GM21381 (cell line): ENCODE results near the gene UNC5B.

Experiments used
- ATAC-seq: cut with Tn5 transposase; IDR thresholded peaks from one replicate; pipeline ENCODE4 v1.9.1; 2021; ENCODE audit warnings: mild to moderate bottlenecking, moderate library complexity; ENCODE audit not compliant: unreplicated experiment

Gene UNC5B

GRCh38 chr10:71239131-71239915 lies 27.0 kb downstream of the UNC5B start:
- ATAC-seq = no peak

DNA sequence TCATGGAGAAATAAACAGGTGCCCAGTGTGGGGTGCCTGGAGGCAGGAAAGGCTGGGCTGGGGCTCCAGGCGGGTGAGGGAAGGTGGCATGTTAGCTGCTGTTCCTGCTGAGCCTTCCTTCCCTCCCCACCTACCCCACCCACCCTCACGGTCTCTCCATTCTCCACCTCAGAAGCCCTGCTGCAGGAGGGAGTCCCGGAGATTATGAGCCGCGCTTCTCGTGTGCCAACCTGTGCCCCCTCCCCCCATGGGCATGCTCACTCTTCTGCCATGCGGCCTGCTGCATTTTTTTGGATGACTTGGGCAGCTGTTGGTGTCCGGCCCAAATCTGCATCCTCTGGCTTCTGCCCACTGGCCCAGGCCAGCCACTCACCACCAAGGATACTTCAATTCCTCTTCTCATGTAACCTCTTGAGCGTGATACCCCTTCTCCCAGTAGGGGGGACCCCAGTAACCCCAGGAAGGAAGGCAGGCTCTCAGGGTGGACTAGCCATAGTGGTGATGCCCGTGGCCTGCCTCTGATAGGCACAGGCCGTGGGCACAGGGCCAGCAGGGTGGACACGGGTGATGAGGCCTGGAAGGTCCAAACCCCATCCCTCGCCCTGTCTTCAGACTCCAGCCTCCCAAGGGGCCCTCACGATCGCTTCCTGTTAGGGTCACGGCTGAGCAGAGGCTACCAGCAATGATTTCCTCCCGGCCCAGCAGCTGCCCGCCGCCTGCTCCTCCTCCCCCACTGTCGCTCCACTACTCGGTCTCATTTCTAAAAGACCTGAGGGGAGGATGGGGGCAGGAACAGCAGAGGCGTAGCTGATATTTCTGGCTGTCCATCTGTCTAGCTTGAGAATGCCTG lies 27.8 kb downstream of the UNC5B start:
- ATAC-seq = no peak

DNA sequence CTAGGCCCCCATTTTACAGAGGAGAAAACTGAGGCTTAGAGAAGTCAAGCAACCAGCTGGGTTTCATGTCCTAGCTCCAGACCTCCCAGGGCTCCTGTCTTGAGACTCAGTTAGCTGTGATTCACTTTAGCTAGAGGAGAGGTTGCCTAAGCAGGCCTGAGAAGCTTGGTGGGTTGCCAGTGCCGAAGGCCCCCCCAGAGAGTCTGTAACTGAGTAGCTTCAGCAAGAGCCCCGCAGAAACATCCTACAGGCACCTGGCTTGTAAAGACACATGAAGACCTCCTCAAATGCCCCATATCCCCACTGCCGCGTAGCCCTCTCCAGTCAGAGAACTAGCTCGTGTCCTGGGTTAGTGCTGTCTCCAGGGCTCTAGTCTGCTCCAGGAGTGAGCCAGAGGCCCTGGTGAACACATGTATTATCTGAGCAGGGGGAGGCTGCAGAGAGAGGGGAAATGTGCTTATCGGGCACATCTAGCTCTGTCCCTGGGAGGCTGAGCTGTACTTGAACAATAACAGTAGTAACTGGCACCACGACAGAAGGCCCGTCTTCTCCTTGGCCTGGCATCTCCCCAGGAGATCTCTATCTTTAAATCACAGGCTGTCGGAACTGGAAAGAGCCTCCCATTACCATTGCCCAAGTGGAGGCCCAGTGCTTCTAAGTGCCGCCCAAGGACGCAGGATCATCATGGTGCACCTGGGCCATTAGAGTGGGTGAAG lies 28.9 kb downstream of the UNC5B start:
- ATAC-seq = no peak

GRCh38 chr10:71241830-71242621 lies 29.7 kb downstream of the UNC5B start:
- ATAC-seq = no peak

DNA sequence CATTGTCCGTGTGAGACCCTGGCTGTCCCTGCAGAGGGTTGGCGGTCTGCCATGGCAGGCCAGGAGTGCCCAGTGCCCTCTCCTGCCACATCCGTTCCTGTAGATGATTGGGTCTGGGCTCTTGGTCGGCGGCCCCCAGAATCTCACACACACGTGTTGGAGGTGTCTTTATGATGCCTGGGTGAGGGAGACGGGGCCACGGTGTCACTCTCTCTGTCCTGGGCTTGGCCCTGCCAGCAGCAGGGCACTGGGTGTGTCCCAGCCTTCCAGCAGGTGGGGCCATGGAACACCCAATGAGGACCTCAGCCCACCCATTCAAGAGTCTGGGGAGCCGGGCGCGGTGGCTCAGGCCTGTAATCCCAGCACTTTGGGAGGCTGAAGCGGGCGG lies 30.2 kb downstream of the UNC5B start:
- ATAC-seq = no peak

DNA sequence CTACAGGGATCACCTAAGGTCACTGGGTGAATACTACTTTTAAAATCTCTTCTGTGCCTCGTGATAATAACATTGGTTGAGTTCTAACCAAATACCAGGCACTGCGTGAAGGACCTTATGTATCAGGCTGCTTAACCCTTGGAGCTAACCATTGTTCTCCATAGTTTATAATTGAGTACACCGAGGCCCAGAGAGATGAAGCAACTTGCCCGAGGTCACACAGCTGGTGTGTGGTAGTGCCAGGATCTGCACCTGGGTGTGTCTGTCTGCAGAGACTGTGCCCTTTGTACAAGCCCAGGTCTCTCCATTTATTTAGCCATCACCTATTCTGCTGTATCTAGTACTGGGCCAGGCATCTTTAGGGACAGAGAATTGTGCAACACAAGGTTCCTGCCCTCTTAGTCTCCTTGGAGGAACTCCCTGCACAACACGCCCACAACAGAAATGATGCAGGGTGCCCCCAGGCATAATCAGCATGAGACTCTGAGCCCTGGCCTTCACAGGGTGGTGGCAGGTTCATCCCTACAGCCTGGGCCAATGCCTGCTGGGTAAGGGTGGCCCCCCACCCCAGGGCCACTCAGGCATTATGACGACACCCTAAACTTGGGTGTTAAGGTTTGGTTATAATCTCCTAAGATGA lies 31.5 kb downstream of the UNC5B start:
- no peak for ATAC-seq

DNA sequence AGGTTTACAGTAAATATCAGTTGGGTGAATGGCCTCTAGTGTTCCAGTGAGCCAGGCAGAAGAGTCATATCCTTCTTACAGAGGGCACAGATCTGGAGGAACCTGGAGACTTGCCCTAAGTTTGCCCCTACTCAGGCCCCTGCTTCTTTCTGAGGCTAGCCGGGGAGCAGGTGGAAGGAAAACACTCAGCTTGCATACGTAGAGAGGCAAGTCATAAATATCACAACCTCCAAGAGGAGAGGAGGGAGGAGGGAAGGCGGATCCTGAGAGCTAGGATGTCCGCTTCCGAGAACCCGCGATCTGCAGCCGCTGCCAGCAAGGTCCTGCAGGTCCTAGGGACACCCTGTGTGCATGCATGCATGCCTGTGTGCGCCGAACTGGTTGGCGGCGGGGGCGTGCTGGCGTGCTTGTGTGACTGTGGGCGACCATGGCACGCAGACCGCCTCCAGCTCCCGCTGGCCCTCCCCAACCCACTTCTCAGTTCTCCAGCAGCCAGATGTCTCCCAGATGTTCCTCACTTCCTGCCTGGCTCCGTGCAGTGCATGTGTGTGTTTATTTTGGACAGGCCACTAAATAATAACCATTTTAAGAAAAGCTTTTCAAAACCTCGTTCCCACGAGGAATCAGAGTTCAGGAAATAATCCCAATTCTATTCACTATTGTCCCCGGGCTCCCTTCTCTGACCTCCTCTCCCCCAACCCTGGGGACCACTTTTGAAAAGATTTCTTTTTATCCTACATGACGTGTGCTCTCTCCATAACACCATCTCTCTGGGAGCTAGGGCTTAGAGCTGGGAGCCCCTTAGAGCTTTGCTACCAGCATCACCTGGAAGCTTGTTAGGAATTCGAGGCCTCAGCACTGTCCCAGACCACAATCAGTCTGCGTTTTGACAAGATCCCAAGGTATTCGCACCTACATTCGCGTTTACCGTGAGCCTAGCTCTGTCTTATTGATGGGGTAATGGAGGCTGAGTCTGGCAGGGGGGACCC lies 32.4 kb downstream of the UNC5B start:
- ATAC-seq = no peak

GRCh38 chr10:71245420-71246325 lies 33.3 kb downstream of the UNC5B start:
- no peak for ATAC-seq

DNA sequence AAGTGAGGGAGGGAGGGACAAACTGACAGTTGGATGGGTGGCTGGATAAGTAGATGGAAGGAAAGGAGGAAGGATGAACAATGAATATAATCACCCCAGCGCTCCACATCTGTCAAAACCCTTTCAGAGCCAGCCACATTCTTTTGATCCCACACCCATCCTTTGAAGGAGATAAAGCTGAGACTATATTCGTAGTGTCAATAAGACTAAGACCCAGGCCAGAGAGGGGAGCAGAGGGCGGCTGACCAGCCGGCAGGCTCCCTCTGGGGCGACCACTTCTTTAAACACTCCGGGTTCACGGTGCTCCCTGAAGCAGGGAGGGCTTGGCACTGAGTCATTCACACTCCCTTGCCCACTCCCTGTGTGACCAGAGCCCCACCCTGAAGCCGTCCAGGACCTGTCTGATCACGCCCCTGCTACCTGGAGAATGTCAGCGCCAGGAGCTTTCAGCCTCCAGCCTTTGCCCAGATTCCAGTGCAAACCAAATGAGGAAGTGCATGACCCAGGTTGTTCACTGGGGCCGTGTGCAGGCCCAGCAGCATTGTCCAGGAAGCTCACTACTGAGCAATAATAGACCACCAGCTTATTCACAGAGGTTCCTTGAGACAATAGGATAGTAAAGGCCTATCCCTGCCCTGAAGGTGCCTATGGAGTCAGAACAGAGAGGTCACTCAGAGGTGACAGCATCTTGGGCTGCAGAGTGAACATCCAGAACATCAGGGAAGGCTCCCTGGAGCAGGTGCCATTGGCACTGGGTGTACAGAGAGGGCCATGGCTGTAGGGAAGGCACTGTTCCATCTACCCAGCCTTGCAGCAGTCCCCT lies 34.4 kb downstream of the UNC5B start:
- ATAC-seq = no peak

GRCh38 chr10:71247414-71247705 lies 35.0 kb downstream of the UNC5B start:
- ATAC-seq = no peak

DNA sequence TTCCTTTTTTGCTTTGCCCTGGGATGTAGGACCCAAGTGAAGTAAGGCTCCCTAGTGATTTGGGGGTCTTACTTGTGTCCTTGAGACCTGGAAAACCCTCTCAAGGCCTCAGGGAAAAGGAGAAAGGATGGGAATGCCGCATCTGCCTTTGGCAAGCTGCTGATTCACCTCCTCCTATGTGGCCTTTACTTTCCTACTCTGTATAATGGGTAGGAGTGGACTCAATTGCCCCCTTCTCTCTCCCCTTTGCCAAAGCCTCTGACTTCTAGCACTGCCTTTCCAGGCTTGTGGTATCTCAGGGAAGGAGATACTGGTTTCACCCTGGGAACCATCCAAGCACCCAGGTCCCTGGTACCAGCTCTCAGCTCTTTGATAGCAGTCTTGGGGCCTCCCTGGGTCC lies 35.4 kb downstream of the UNC5B start:
- no peak for ATAC-seq

- no peak for ATAC-seq
Measured at GRCh38 chr10:71248210-71248609, 35.8 kb downstream of the UNC5B start.

DNA sequence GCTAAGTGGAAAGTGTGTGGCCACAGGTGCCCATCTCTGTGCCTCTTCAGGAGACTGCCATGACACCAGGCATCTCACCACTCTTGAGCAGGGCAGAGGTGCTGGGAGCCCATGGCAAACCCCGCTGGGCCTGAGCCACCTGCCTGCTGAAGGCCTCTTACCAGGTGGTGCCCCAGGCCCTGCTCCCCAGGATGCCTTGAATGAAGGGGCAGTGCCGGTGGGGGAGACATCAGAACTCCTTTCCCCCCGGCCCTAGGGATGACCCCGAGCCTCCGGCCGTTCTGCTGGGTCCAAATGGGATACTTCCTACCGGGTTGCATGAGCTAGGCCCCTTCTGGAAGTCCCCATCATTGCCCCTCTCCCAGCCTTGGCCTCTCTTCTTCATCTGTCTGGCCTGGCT lies 37.6 kb downstream of the UNC5B start:
- no peak for ATAC-seq

DNA sequence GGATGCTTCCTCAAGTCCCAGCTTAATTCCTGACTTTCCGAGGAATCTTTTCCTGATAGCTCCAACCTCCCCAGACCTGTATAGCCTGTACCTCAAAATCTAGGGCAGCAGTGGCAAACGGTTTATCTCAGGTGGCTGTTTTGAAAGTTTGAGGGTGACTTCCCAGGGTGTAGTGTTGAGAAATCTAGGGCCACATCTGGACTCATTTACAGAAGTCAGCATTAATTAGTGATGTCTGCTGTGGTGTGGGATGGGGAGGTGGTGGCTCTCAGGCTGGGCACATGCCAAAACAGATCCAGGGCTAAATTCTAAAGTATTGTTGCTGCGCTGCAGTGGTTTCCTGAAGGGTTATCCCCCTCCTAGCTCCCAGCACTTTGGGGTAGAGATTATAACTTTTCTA lies 38.0 kb downstream of the UNC5B start:
- ATAC-seq = no peak

DNA sequence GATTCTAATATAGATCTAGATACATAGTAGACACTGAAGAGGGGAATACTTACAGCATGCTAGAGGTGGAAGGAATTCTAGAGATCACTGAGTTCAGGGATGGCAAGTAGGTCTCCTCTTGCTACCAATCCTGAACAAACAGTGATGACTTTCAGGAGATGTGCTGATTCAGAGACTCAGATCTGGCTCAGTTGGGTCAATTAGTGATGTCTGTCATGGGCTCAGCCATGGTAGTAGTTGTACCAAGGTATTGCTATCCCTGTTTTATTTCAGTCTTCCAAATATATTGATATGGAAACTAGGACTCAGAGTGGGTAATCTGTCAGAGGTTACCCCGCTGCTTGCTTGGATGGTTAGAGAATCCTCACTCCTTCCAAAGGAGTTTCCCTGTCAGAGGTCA lies 38.5 kb downstream of the UNC5B start:
- no peak for ATAC-seq

GRCh38 chr10:71251319-71251718 lies 38.9 kb downstream of the UNC5B start:
- no peak for ATAC-seq

DNA sequence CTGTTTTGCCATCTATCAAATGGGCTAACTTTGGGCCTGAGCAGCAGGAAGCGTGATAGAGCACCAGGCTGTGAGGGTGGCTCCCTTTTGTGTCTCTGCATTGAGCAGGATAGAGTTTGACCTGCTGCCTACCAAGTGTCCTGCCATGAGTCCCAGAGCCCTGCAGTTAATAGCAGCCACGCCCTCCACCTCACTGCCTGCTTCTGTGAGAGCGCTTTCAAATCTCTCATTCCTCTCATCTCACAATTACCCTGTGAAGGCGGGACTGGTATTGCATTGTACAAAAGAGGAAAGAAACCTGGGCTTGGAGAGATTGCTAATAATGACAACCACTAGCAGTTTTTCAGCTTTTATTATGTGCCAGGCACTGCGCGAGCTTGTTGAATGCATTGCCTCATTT lies 39.9 kb downstream of the UNC5B start:
- no peak for ATAC-seq
